DND-41 (cell line): ENCODE measurements around the gene SLC31A1.

Source experiments
- ATAC-seq: fragments of 200-7000 bp; cut with Tn5 transposase; 3 replicates; pipeline ENCODE4 v1.9.1; 2021; ENCODE audit warnings: low read depth; ENCODE audit not compliant: insufficient read depth
- DNase-seq: peaks from one replicate; pipeline ENCODE4 v3.0.0-alpha.2; 2020
- H2AFZ ChIP-seq: 2 replicates; pipeline ENCODE4 v1.6.0; 2012; ENCODE audit warnings: low read depth, low read length
- H3K27ac ChIP-seq: 2 replicates; pipeline ENCODE4 v1.5.1; 2012; ENCODE audit warnings: low read length, inconsistent platforms
- H3K27me3 ChIP-seq: fragments of 200-600 bp; sonication (generic); 2 replicates; pipeline ENCODE4 v1.6.0; 2012; ENCODE audit warnings: low read length, mild to moderate bottlenecking, inconsistent platforms; ENCODE audit not compliant: insufficient read depth, poor library complexity
- H3K36me3 ChIP-seq: 2 replicates; pipeline ENCODE4 v1.5.1; 2012; ENCODE audit warnings: low read length, inconsistent platforms; ENCODE audit not compliant: insufficient read depth
- H3K4me1 ChIP-seq: 2 replicates; pipeline ENCODE4 v1.5.1; 2012; ENCODE audit warnings: mild to moderate bottlenecking, low read length; ENCODE audit not compliant: insufficient read depth
- H3K4me2 ChIP-seq: 2 replicates; pipeline ENCODE4 v1.6.0; 2012; ENCODE audit warnings: mild to moderate bottlenecking, moderate library complexity, low read length, inconsistent platforms; ENCODE audit not compliant: insufficient read depth
- H3K4me3 ChIP-seq, 2 experiments: fragments of 200-600 bp in 1 of 2; shearing (Covaris generic) in 1 of 2; 2 replicates each; pipeline ENCODE4 v1.5.1; 2012 to 2016; ENCODE audit warnings: inconsistent platforms in 2 of 2, low read length in 2 of 2, mild to moderate bottlenecking in 2 of 2, low read depth in 1 of 2, moderate library complexity in 1 of 2
- H3K79me2 ChIP-seq: 2 replicates; pipeline ENCODE4 v1.6.0; 2012; ENCODE audit warnings: low read length, inconsistent platforms; ENCODE audit not compliant: insufficient read depth
- H3K9ac ChIP-seq: 2 replicates; pipeline ENCODE4 v1.6.0; 2012; ENCODE audit warnings: low read depth, mild to moderate bottlenecking, inconsistent platforms, low read length, moderate library complexity
- H3K9me3 ChIP-seq: 2 replicates; pipeline ENCODE4 v1.5.1; 2012; ENCODE audit warnings: low read length, moderate library complexity, mild to moderate bottlenecking, inconsistent platforms; ENCODE audit not compliant: insufficient read depth, severe bottlenecking
- H4K20me1 ChIP-seq: 2 replicates; pipeline ENCODE4 v1.6.0; 2012; ENCODE audit warnings: low read length; ENCODE audit not compliant: insufficient read depth
- CTCF ChIP-seq: IDR thresholded peaks from 2 replicates; pipeline ENCODE4 v1.5.1; 2012; ENCODE audit warnings: borderline replicate concordance, low read length, moderate library complexity, mild to moderate bottlenecking; ENCODE audit not compliant: poor library complexity, severe bottlenecking; ENCODE audit errors: extremely low read depth
- EZH2 ChIP-seq: IDR thresholded peaks from 3 replicates; pipeline ENCODE4 v1.6.1; 2012; ENCODE audit warnings: borderline replicate concordance, low read depth, mild to moderate bottlenecking, moderate library complexity, low read length, inconsistent platforms; ENCODE audit not compliant: severe bottlenecking

Gene SLC31A1

GRCh38 chr9:113258282-113258681, 36.9 kb downstream of the SLC31A1 start:
- H4K20me1 ChIP-seq, result no peaks in the 10 kb centered on the region
- TF ChIP-seq CTCF (no peak), EZH2 (no peak)
- H3K27ac ChIP-seq, result no peak overlapping the region
- H3K9ac ChIP-seq, result no peak overlapping the region
- DNase-seq, result no peak
- H3K36me3 ChIP-seq, result peaks cover 27% of the 10 kb centered on the region; the same call in 1 of the 2 replicates
- no peaks in the 10 kb centered on the region for H3K27me3 ChIP-seq
- H3K9me3 ChIP-seq, result no peaks in the 10 kb centered on the region
- no peaks in the 10 kb centered on the region for H3K4me1 ChIP-seq
- no peak overlapping the region for H2AFZ ChIP-seq
- H3K79me2 ChIP-seq, result no peaks in the 10 kb centered on the region
- no peak overlapping the region for H3K4me2 ChIP-seq
- H3K4me3 ChIP-seq, result no peak overlapping the region
- ATAC-seq, result no peak

GRCh38 chr9:113261917-113262671, 40.8 kb downstream of the SLC31A1 start:
- Histone ChIP-seq H2AFZ (no peak overlapping the region), H3K79me2 (no peaks in the 10 kb centered on the region), H3K36me3 (peaks cover 27% of the 10 kb centered on the region; the same call in 1 of the 2 replicates), H3K27me3 (no peaks in the 10 kb centered on the region), H3K9ac (no peak overlapping the region), H4K20me1 (no peaks in the 10 kb centered on the region), H3K9me3 (no peaks in the 10 kb centered on the region), H3K4me2 (no peak overlapping the region), H3K4me1 (no peaks in the 10 kb centered on the region), H3K27ac (no peak overlapping the region), H3K4me3 (no peak overlapping the region)
- no peak for DNase-seq
- TF ChIP-seq EZH2, result no peak
- no peak for TF ChIP-seq CTCF
- no peak for ATAC-seq

GRCh38 chr9:113266174-113266573, 44.8 kb downstream of the SLC31A1 start:
- Histone ChIP-seq H3K4me2 (no peak overlapping the region), H3K9ac (no peak overlapping the region), H3K4me1 (no peaks in the 10 kb centered on the region), H3K36me3 (peaks cover 36% of the 10 kb centered on the region), H2AFZ (no peak overlapping the region), H3K4me3 (no peak overlapping the region), H3K27ac (no peak overlapping the region), H4K20me1 (no peaks in the 10 kb centered on the region), H3K79me2 (no peaks in the 10 kb centered on the region), H3K9me3 (no peaks in the 10 kb centered on the region), H3K27me3 (no peaks in the 10 kb centered on the region)
- DNase-seq (no peak), ATAC-seq (no peak)
- TF ChIP-seq CTCF (no peak), EZH2 (no peak)
